Measurements from ENCODE around the gene CCDC149.

CCDC149 gene

GRCh38 chr4:24798036-24798610 lies 114.7 kb downstream of the CCDC149 start:
- H2BK12ac ChIP-seq (ENCODE audit: low read length) = no peak overlapping the region
- H3K79me2 ChIP-seq (ENCODE audit: control insufficient read depth, insufficient read depth, low read length, poor library complexity) = no peaks in the 10 kb centered on the region
- no peaks in the 10 kb centered on the region for H3K79me1 ChIP-seq (ENCODE audit: low read length)
- no peak overlapping the region for H2AFZ ChIP-seq (ENCODE audit: insufficient read depth, low read length, poor library complexity)
- no peak overlapping the region for H3K18ac ChIP-seq (ENCODE audit: low read length)
- no peak overlapping the region for H2BK5ac ChIP-seq (ENCODE audit: low read depth, low read length, poor library complexity)
- no peak overlapping the region for H2AK5ac ChIP-seq (ENCODE audit: low read length)
- no peak overlapping the region for H3K23ac ChIP-seq (ENCODE audit: low read length)
- H3K14ac ChIP-seq (ENCODE audit: low read length) = no peak overlapping the region
- H4K8ac ChIP-seq (ENCODE audit: low read depth, low read length) = no peak overlapping the region
- DNase-seq = no peak
- peaks cover 9% of the 10 kb centered on the region for H3K9me3 ChIP-seq (ENCODE audit: insufficient read depth, low read depth, low read length)
- no peak overlapping the region for H3K27ac ChIP-seq (ENCODE audit: low read depth, low read length)
- no peak overlapping the region for H4K12ac ChIP-seq (ENCODE audit: low read depth, low read length)
- H3K9ac ChIP-seq (ENCODE audit: low read length) = no peak overlapping the region
- peaks cover 9 to 21% of the 10 kb centered on the region in 2 experiments for H3K4me1 ChIP-seq (ENCODE audit: control insufficient read depth in 1 of 2, insufficient read depth in 2 of 2, low read length in 2 of 2)
- no peak overlapping the region for H3K4me3 ChIP-seq (ENCODE audit: low read depth, low read length)
- no peak overlapping the region for H2BK120ac ChIP-seq (ENCODE audit: insufficient read depth, low read length, poor library complexity)
- H3K27me3 ChIP-seq (ENCODE audit: insufficient read depth, low read length) = peaks cover 32% of the 10 kb centered on the region
- no peaks in the 10 kb centered on the region for H3K36me3 ChIP-seq (ENCODE audit: control insufficient read depth in 1 of 2, insufficient read depth in 2 of 2, low read length in 2 of 2)
- H3K4me2 ChIP-seq (ENCODE audit: low read length) = no peak overlapping the region
- no peak overlapping the region for H4K91ac ChIP-seq (ENCODE audit: low read depth, low read length)
- WGBS (ENCODE audit: extremely low coverage, insufficient coverage, insufficient read length) = no CpG with 5 or more reads among the region's 5 CpGs
- no peak overlapping the region for H3K4ac ChIP-seq (ENCODE audit: low read depth, low read length)

GRCh38 chr4:24796620-24797019 lies 116.2 kb downstream of the CCDC149 start:
- Histone ChIP-seq H3K79me1 (ENCODE audit: low read length) (no peaks in the 10 kb centered on the region), H3K9ac (ENCODE audit: low read length) (no peak overlapping the region), H3K4me2 (ENCODE audit: low read length) (no peak overlapping the region), H3K27ac (ENCODE audit: low read depth, low read length) (no peak overlapping the region), H4K91ac (ENCODE audit: low read depth, low read length) (no peak overlapping the region), H2BK120ac (ENCODE audit: insufficient read depth, low read length, poor library complexity) (no peak overlapping the region), H3K27me3 (ENCODE audit: insufficient read depth, low read length) (peaks cover 31% of the 10 kb centered on the region), H2BK5ac (ENCODE audit: low read depth, low read length, poor library complexity) (no peak overlapping the region), H2AK5ac (ENCODE audit: low read length) (no peak overlapping the region), H3K18ac (ENCODE audit: low read length) (no peak overlapping the region), H4K12ac (ENCODE audit: low read depth, low read length) (no peak overlapping the region), H3K4me1 (ENCODE audit: control insufficient read depth in 1 of 2, insufficient read depth in 2 of 2, low read length in 2 of 2) (peaks cover 9 to 21% of the 10 kb centered on the region in 2 experiments), H4K8ac (ENCODE audit: low read depth, low read length) (no peak overlapping the region), H3K23ac (ENCODE audit: low read length) (no peak overlapping the region), H3K79me2 (ENCODE audit: control insufficient read depth, insufficient read depth, low read length, poor library complexity) (no peaks in the 10 kb centered on the region), H3K14ac (ENCODE audit: low read length) (no peak overlapping the region), H3K4ac (ENCODE audit: low read depth, low read length) (no peak overlapping the region), H2AFZ (ENCODE audit: insufficient read depth, low read length, poor library complexity) (no peak overlapping the region), H3K4me3 (ENCODE audit: low read depth, low read length) (no peak overlapping the region), H2BK12ac (ENCODE audit: low read length) (no peak overlapping the region), H3K36me3 (ENCODE audit: control insufficient read depth in 1 of 2, insufficient read depth in 2 of 2, low read length in 2 of 2) (no peaks in the 10 kb centered on the region), H3K9me3 (ENCODE audit: insufficient read depth, low read depth, low read length) (peaks cover 9% of the 10 kb centered on the region)
- no peak for DNase-seq

GRCh38 chr4:24795666-24796381 lies 117.0 kb downstream of the CCDC149 start:
- H2BK5ac ChIP-seq (ENCODE audit: low read depth, low read length, poor library complexity) = no peak overlapping the region
- no peaks in the 10 kb centered on the region for H3K36me3 ChIP-seq (ENCODE audit: control insufficient read depth in 1 of 2, insufficient read depth in 2 of 2, low read length in 2 of 2)
- peaks cover 9% of the 10 kb centered on the region for H3K9me3 ChIP-seq (ENCODE audit: insufficient read depth, low read depth, low read length)
- H3K27ac ChIP-seq (ENCODE audit: low read depth, low read length) = no peak overlapping the region
- no peak overlapping the region for H3K4me3 ChIP-seq (ENCODE audit: low read depth, low read length)
- no CpG with 5 or more reads among the region's 9 CpGs for WGBS (ENCODE audit: extremely low coverage, insufficient coverage, insufficient read length)
- no peak overlapping the region for H3K18ac ChIP-seq (ENCODE audit: low read length)
- peak overlapping the region; percentile 22 for H4K8ac ChIP-seq (ENCODE audit: low read depth, low read length)
- no peak overlapping the region for H2AK5ac ChIP-seq (ENCODE audit: low read length)
- peaks cover 9 to 21% of the 10 kb centered on the region in 2 experiments for H3K4me1 ChIP-seq (ENCODE audit: control insufficient read depth in 1 of 2, insufficient read depth in 2 of 2, low read length in 2 of 2)
- H3K14ac ChIP-seq (ENCODE audit: low read length) = no peak overlapping the region
- H4K91ac ChIP-seq (ENCODE audit: low read depth, low read length) = no peak overlapping the region
- no peak overlapping the region for H3K9ac ChIP-seq (ENCODE audit: low read length)
- peaks cover 23% of the 10 kb centered on the region for H3K27me3 ChIP-seq (ENCODE audit: insufficient read depth, low read length)
- peak overlapping the region; percentile 6 for H2AFZ ChIP-seq (ENCODE audit: insufficient read depth, low read length, poor library complexity)
- no peak overlapping the region for H4K12ac ChIP-seq (ENCODE audit: low read depth, low read length)
- peak in 1 of 2 donors; percentile 28 for DNase-seq
- H3K4me2 ChIP-seq (ENCODE audit: low read length) = peak overlapping the region; percentile 52
- no peak overlapping the region for H2BK12ac ChIP-seq (ENCODE audit: low read length)
- no peak overlapping the region for H3K23ac ChIP-seq (ENCODE audit: low read length)
- no peaks in the 10 kb centered on the region for H3K79me2 ChIP-seq (ENCODE audit: control insufficient read depth, insufficient read depth, low read length, poor library complexity)
- H3K4ac ChIP-seq (ENCODE audit: low read depth, low read length) = no peak overlapping the region
- no peaks in the 10 kb centered on the region for H3K79me1 ChIP-seq (ENCODE audit: low read length)
- no peak overlapping the region for H2BK120ac ChIP-seq (ENCODE audit: insufficient read depth, low read length, poor library complexity)

- Histone ChIP-seq H3K79me2 (ENCODE audit: control insufficient read depth, insufficient read depth, low read length, poor library complexity) (no peaks in the 10 kb centered on the region), H2AFZ (ENCODE audit: insufficient read depth, low read length, poor library complexity) (peak within 1 kb of the TSS; percentile 6), H2AK5ac (ENCODE audit: low read length) (no peak within 1 kb of the TSS), H3K23ac (ENCODE audit: low read length) (no peak within 1 kb of the TSS), H4K8ac (ENCODE audit: low read depth, low read length) (peak within 1 kb of the TSS; percentile 22), H3K18ac (ENCODE audit: low read length) (no peak within 1 kb of the TSS), H3K14ac (ENCODE audit: low read length) (no peak within 1 kb of the TSS), H3K9me3 (ENCODE audit: insufficient read depth, low read depth, low read length) (peaks cover 9% of the 10 kb centered on the region), H4K91ac (ENCODE audit: low read depth, low read length) (no peak within 1 kb of the TSS), H2BK12ac (ENCODE audit: low read length) (no peak within 1 kb of the TSS), H3K4ac (ENCODE audit: low read depth, low read length) (no peak within 1 kb of the TSS), H3K4me1 (ENCODE audit: control insufficient read depth in 1 of 2, insufficient read depth in 2 of 2, low read length in 2 of 2) (peaks cover 9 to 17% of the 10 kb centered on the region in 2 experiments), H3K27ac (ENCODE audit: low read depth, low read length) (no peak within 1 kb of the TSS), H4K12ac (ENCODE audit: low read depth, low read length) (no peak within 1 kb of the TSS), H3K4me2 (ENCODE audit: low read length) (peak within 1 kb of the TSS; percentile 52), H2BK120ac (ENCODE audit: insufficient read depth, low read length, poor library complexity) (no peak within 1 kb of the TSS), H3K9ac (ENCODE audit: low read length) (no peak within 1 kb of the TSS), H3K79me1 (ENCODE audit: low read length) (no peaks in the 10 kb centered on the region), H3K27me3 (ENCODE audit: insufficient read depth, low read length) (peaks cover 17% of the 10 kb centered on the region), H3K36me3 (ENCODE audit: control insufficient read depth in 1 of 2, insufficient read depth in 2 of 2, low read length in 2 of 2) (no peaks in the 10 kb centered on the region), H2BK5ac (ENCODE audit: low read depth, low read length, poor library complexity) (no peak within 1 kb of the TSS), H3K4me3 (ENCODE audit: low read depth, low read length) (no peak within 1 kb of the TSS)
- peak; percentile 87 to 92 for DNase-seq
- no CpG with 5 or more reads among the region's 21 CpGs for WGBS (ENCODE audit: extremely low coverage, insufficient coverage, insufficient read length)
Measured at GRCh38 chr4:24794916-24795665, 117.8 kb downstream of the CCDC149 start, which contains the start of gene SOD3. Gene SOD3 (plus strand): TSS chr4:24795573. CDS start chr4:24799522, 3,949 bp downstream.
